ENCODE data around the gene ZSWIM1.

Gene ZSWIM1

DNA sequence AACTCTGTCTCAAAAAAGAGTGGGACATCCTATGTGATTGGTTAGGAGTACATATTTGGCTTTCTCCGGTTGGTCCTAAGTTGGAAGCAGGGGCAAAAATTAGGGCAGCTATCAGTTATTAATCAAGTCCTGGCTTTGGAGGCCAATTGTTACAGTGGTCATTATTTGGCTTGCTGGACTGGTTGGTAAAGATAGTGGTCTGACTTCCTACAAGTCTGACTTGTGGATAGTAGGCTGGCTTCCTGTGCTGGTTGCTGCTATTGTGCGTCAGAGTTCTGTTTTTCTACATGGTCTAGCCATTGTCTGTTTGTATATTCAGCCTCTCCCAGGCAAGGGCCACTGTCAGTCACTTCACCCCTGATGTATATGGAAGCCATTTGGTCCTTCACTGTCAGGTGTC lies 30.8 kb upstream of the ZSWIM1 start:
- Histone ChIP-seq H3K36me3 (peaks cover 98% of the 10 kb centered on the region), H3K4me3 (ENCODE audit: low read depth in 1 of 2, low read length in 1 of 2) (no peak overlapping the region)
- TF ChIP-seq, protein P1, sequence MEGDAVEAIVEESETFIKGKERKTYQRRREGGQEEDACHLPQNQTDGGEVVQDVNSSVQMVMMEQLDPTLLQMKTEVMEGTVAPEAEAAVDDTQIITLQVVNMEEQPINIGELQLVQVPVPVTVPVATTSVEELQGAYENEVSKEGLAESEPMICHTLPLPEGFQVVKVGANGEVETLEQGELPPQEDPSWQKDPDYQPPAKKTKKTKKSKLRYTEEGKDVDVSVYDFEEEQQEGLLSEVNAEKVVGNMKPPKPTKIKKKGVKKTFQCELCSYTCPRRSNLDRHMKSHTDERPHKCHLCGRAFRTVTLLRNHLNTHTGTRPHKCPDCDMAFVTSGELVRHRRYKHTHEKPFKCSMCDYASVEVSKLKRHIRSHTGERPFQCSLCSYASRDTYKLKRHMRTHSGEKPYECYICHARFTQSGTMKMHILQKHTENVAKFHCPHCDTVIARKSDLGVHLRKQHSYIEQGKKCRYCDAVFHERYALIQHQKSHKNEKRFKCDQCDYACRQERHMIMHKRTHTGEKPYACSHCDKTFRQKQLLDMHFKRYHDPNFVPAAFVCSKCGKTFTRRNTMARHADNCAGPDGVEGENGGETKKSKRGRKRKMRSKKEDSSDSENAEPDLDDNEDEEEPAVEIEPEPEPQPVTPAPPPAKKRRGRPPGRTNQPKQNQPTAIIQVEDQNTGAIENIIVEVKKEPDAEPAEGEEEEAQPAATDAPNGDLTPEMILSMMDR (IDR thresholded peaks at IDR 0.05) = no peak

GRCh38 chr20:45850926-45851325 lies 30.1 kb upstream of the ZSWIM1 start:
- Histone ChIP-seq H3K27ac (no peak overlapping the region), H3K4me3 (ENCODE audit: low read depth in 1 of 2, low read length in 1 of 2) (no peak overlapping the region), H3K4me1 (ENCODE audit: control insufficient read depth in 1 of 2, insufficient read depth in 1 of 2, low read depth in 1 of 2, low read length in 1 of 2) (peaks cover 2 to 3% of the 10 kb centered on the region in 2 experiments), H3K9me3 (no peaks in the 10 kb centered on the region), H3K27me3 (no peaks in the 10 kb centered on the region), H3K36me3 (peaks cover 91% of the 10 kb centered on the region)
- TF ChIP-seq, protein P1 (IDR thresholded peaks at IDR 0.05) = no peak

More for the DNA sequence above, 30.8 kb upstream of the ZSWIM1 start:
- no peak overlapping the region for H3K27ac ChIP-seq
- no peaks in the 10 kb centered on the region for H3K9me3 ChIP-seq
- H3K4me1 ChIP-seq (ENCODE audit: control insufficient read depth in 1 of 2, insufficient read depth in 1 of 2, low read depth in 1 of 2, low read length in 1 of 2) = no peaks in the 10 kb centered on the region
- H3K27me3 ChIP-seq = no peaks in the 10 kb centered on the region

DNA sequence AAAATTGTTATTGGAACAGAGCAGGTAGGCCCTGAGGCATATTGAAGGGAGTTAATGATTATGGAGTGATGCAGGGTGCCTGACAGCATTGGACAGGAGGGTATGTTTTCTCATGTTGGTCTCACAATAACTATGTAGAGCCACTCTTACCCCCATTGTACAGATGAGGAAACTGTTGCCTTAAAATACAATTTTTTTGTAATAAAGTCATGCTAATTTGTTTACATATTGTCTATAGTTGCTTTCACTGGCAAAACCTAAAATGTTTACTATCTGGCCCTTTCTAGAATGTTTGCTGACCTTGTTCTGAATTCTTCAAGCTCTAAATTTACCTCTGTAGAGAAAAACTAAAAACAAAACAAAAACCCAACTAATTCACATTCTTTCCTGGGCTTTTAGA lies 29.5 kb upstream of the ZSWIM1 start:
- Histone ChIP-seq H3K36me3 (peaks cover 85% of the 10 kb centered on the region), H3K4me1 (ENCODE audit: control insufficient read depth in 1 of 2, insufficient read depth in 1 of 2, low read depth in 1 of 2, low read length in 1 of 2) (peaks cover 8% of the 10 kb centered on the region in 2 experiments)
- TF ChIP-seq, protein P1 (IDR thresholded peaks at IDR 0.05) = no peak

DNA sequence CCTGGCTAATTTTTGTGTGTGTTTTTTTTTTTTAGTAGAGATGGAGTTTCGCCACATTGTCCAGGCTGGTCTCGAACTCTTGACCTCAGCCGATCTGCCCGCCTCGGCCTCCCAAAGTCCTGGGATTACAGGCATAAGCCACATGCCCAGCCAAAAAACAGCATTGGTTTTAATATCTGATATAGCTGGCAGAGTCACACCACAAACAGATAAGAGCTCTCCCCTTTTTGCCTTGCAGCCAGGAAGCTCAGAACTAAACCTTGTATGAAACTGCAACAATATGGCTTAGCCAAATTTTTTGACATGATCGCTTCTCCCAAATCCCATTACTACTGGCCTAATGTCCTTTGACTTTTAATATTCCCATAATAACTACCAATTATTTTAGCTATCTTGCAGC lies 28.7 kb upstream of the ZSWIM1 start:
- Histone ChIP-seq H3K9me3 (no peaks in the 10 kb centered on the region), H3K4me3 (ENCODE audit: low read depth in 1 of 2, low read length in 1 of 2) (no peak overlapping the region), H3K4me1 (ENCODE audit: control insufficient read depth in 1 of 2, insufficient read depth in 1 of 2, low read depth in 1 of 2, low read length in 1 of 2) (peaks cover 12 to 14% of the 10 kb centered on the region in 2 experiments), H3K27ac (no peak overlapping the region), H3K36me3 (peaks cover 77% of the 10 kb centered on the region), H3K27me3 (no peaks in the 10 kb centered on the region)
- TF ChIP-seq, protein P1 (IDR thresholded peaks at IDR 0.05) = no peak

More for the DNA sequence above, 29.5 kb upstream of the ZSWIM1 start:
- no peak overlapping the region for H3K27ac ChIP-seq
- no peaks in the 10 kb centered on the region for H3K27me3 ChIP-seq
- H3K9me3 ChIP-seq = no peaks in the 10 kb centered on the region
- no peak overlapping the region for H3K4me3 ChIP-seq (ENCODE audit: low read depth in 1 of 2, low read length in 1 of 2)

DNA sequence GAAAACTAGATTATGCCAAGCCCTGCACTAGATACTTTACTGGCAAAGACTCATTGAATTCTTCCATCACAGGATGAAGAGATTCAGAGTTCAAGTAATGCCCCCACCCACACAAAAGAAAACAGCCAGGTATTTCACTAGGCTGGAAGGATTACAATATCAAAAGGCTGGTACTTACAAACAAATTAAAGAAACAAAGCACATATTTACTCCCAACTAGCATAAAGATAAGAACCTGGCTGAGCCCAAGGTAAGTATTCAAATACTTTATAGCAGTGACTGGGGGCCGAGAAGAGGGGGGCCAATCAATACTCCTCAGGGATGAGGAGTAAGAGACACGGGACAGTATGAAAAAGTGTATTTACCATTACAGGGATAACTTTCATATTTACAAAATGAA lies 27.5 kb upstream of the ZSWIM1 start:
- Histone ChIP-seq H3K4me1 (ENCODE audit: control insufficient read depth in 1 of 2, insufficient read depth in 1 of 2, low read depth in 1 of 2, low read length in 1 of 2) (peaks cover 22 to 23% of the 10 kb centered on the region in 2 experiments), H3K36me3 (peaks cover 66% of the 10 kb centered on the region), H3K9me3 (no peaks in the 10 kb centered on the region), H3K27me3 (no peaks in the 10 kb centered on the region), H3K27ac (no peak overlapping the region), H3K4me3 (ENCODE audit: low read depth in 1 of 2, low read length in 1 of 2) (no peak overlapping the region)
- TF ChIP-seq, protein P1 (IDR thresholded peaks at IDR 0.05) = no peak
